SU-DHL-6 (cell line): ENCODE data around the gene PPP2R5C.

Experiments
- H2AFZ ChIP-seq: fragments of 200-600 bp; sonication (generic); 2 replicates; pipeline ENCODE4 v1.6.1; 2014; ENCODE audit warnings: low read depth, mild to moderate bottlenecking, moderate library complexity, mixed read lengths, antibody characterized with exemption, low read length; ENCODE audit not compliant: severe bottlenecking
- H3F3A ChIP-seq: fragments of 200-600 bp; shearing (Covaris generic); 2 replicates; pipeline ENCODE4 v1.6.0; 2016; ENCODE audit warnings: antibody characterized with exemption, mild to moderate bottlenecking; ENCODE audit not compliant: insufficient read depth
- H3K27ac ChIP-seq: fragments of 200-600 bp; sonication (generic); 2 replicates; pipeline ENCODE4 v1.5.1; 2016; ENCODE audit warnings: low read depth, mild to moderate bottlenecking, low read length, moderate library complexity, mixed read lengths
- H3K27me3 ChIP-seq: fragments of 200-600 bp; sonication (generic), shearing (Covaris generic); 2 replicates; pipeline ENCODE4 v1.6.0; 2014; ENCODE audit warnings: mild to moderate bottlenecking, low read length
- H3K36me3 ChIP-seq: fragments of 200-600 bp; sonication (generic); 2 replicates; pipeline ENCODE4 v1.6.1; 2014; ENCODE audit warnings: mild to moderate bottlenecking, low read length, mixed read lengths
- H3K4me2 ChIP-seq: fragments of 300-600, 200-600 bp; shearing (Covaris generic), sonication (generic); 2 replicates; pipeline ENCODE4 v1.6.0; 2014; ENCODE audit warnings: low read length, low read depth, mild to moderate bottlenecking; ENCODE audit not compliant: poor library complexity, severe bottlenecking
- H3K4me3 ChIP-seq: fragments of 200-600 bp; sonication (generic); 2 replicates; pipeline ENCODE4 v1.5.1; 2014; ENCODE audit warnings: antibody characterized with exemption, low read length, mild to moderate bottlenecking, mixed read lengths; ENCODE audit not compliant: insufficient read depth, poor library complexity, severe bottlenecking
- H3K79me2 ChIP-seq: fragments of 200-600 bp; sonication (generic); 2 replicates; pipeline ENCODE4 v1.6.1; 2014; ENCODE audit warnings: mild to moderate bottlenecking, low read length, moderate library complexity; ENCODE audit not compliant: insufficient read depth
- H3K9ac ChIP-seq: fragments of 200-600 bp; sonication (generic); 2 replicates; pipeline ENCODE4 v1.7.0; 2014; ENCODE audit warnings: mild to moderate bottlenecking, low read length
- H3K9me2 ChIP-seq: fragments of 200-600 bp; sonication (generic); replicated peaks from 2 replicates; pipeline ENCODE4 v1.6.1; 2014; ENCODE audit warnings: low read length; ENCODE audit not compliant: insufficient read depth
- H3K9me3 ChIP-seq: fragments of 200-600 bp; sonication (generic); 2 replicates; pipeline ENCODE4 v1.6.1; 2014; ENCODE audit warnings: low read length, mixed read lengths; ENCODE audit not compliant: insufficient read depth
- H4K20me1 ChIP-seq: fragments of 200-600 bp; sonication (generic); 2 replicates; pipeline ENCODE4 v1.6.1; 2014; ENCODE audit warnings: low read depth, mild to moderate bottlenecking, antibody characterized with exemption, low read length, moderate library complexity, mixed read lengths
- CTCF ChIP-seq: fragments of 200-600 bp; sonication (generic); IDR thresholded peaks from one replicate; pipeline ENCODE4 v1.5.1; 2017; ENCODE audit warnings: antibody characterized with exemption, mild to moderate bottlenecking, low read length, moderate library complexity; ENCODE audit not compliant: insufficient read depth, poor library complexity, severe bottlenecking
- EZH2phosphoT487 ChIP-seq: fragments of 200-600 bp; sonication (generic), shearing (Covaris generic); conservative IDR thresholded peaks from 2 replicates; pipeline ENCODE4 v1.6.1; 2018; ENCODE audit warnings: mild to moderate bottlenecking, antibody characterized with exemption, low read length, moderate library complexity, mixed read lengths

The PPP2R5C gene

DNA sequence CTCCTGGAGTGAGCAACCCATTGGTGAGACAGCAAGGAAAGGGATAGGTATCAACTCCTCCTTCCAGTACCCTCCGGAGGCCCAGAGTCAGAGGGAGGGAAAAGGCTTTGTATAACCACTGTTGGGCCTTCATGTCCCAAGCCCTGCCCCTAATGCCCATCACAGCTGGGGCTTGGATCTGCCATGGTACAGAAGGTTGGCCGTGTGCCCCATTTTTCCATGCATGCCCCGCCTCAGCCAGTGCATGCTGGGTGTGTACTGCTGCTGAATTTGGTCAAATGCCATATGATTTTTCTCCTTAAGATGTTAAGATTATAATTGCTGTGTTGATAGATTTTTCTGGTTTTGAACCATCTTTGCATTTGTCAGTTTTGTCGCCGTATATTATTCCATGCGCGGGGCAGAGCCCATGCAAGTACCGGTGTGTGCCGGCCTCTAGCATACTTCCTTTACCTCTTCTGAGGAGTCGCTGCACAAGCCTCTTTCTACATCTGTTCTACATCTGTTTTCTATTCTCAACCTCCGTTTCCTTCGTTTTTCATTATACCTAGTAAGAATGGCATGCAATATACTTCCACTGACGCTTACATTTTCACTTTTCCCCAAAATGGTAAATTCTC lies 26.6 kb downstream of the PPP2R5C start:
- no peaks in the 10 kb centered on the region for H3K27me3 ChIP-seq
- H2AFZ ChIP-seq = no peak overlapping the region
- H3K79me2 ChIP-seq = no peaks in the 10 kb centered on the region
- H3K4me2 ChIP-seq = no peak overlapping the region
- no peaks in the 10 kb centered on the region for H4K20me1 ChIP-seq
- no peaks in the 10 kb centered on the region for H3K9me3 ChIP-seq
- H3K27ac ChIP-seq = no peak overlapping the region
- H3K4me3 ChIP-seq = no peak overlapping the region
- H3K9ac ChIP-seq = no peak overlapping the region
- TF ChIP-seq CTCF (no peak), EZH2phosphoT487 (no peak)
- peaks cover 5% of the 10 kb centered on the region; the same call in 1 of the 2 replicates for H3F3A ChIP-seq
- H3K9me2 ChIP-seq = no peaks in the 10 kb centered on the region
- no peaks in the 10 kb centered on the region for H3K36me3 ChIP-seq

DNA sequence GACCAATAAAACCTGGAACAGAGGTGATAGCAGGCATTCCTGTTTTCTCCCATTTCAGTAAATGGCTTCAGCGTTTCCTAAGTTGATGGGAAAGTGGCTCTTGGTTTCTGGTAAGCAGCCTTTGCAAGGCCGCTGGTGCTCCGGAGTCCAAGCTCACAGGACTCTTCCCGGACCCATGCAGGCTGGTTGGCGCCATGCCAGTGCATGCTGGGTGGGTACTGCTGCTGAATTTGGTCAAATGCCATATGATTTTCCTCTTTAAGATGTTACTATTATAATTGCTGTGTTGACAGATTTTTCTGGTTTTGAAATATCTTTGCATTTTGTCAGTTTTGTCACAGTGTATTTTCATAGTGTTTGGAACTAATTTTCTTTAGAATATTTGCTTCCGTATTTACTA lies 27.7 kb downstream of the PPP2R5C start:
- Histone ChIP-seq H3F3A (peaks cover 5% of the 10 kb centered on the region; the same call in 1 of the 2 replicates), H3K9me3 (peaks cover 10% of the 10 kb centered on the region; the same call in 1 of the 2 replicates), H3K4me3 (no peak overlapping the region), H3K79me2 (no peaks in the 10 kb centered on the region), H3K27ac (no peak overlapping the region), H3K9me2 (no peaks in the 10 kb centered on the region), H3K27me3 (no peaks in the 10 kb centered on the region), H2AFZ (no peak overlapping the region), H3K9ac (no peak overlapping the region), H4K20me1 (no peaks in the 10 kb centered on the region), H3K36me3 (no peaks in the 10 kb centered on the region), H3K4me2 (no peak overlapping the region)
- TF ChIP-seq CTCF (no peak), EZH2phosphoT487 (no peak)

- H4K20me1 ChIP-seq = no peaks in the 10 kb centered on the region
- H2AFZ ChIP-seq = no peak overlapping the region
- H3K79me2 ChIP-seq = no peaks in the 10 kb centered on the region
- H3K27ac ChIP-seq = peak overlapping the region; percentile 79
- no peaks in the 10 kb centered on the region for H3K9me2 ChIP-seq
- peaks cover 15% of the 10 kb centered on the region; the same call in 1 of the 2 replicates for H3K9me3 ChIP-seq
- H3K36me3 ChIP-seq = 0 out of 2 replicates have a peak, but pooled peaks cover 7% of the 10 kb centered on the region
- 0 out of 2 replicates have a peak overlapping the region, but pooled peaks have one; percentile 7 for H3K9ac ChIP-seq
- no peak for TF ChIP-seq EZH2phosphoT487
- TF ChIP-seq CTCF = no peak
- H3K27me3 ChIP-seq = no peaks in the 10 kb centered on the region
- peak overlapping the region; percentile 3 for H3K4me3 ChIP-seq
- H3F3A ChIP-seq = peaks cover 5% of the 10 kb centered on the region; the same call in 1 of the 2 replicates
- peak overlapping the region; percentile 62 for H3K4me2 ChIP-seq
Measured at GRCh38 chr14:101790232-101790631, 28.7 kb downstream of the PPP2R5C start.
